ENCODE results near the gene IGFL2.
"Not testable (repeated sequence)": the region's sequence is repeated elsewhere in the genome, so short reads cannot be mapped to it uniquely, and the experiment has no call there.

Gene IGFL2

DNA sequence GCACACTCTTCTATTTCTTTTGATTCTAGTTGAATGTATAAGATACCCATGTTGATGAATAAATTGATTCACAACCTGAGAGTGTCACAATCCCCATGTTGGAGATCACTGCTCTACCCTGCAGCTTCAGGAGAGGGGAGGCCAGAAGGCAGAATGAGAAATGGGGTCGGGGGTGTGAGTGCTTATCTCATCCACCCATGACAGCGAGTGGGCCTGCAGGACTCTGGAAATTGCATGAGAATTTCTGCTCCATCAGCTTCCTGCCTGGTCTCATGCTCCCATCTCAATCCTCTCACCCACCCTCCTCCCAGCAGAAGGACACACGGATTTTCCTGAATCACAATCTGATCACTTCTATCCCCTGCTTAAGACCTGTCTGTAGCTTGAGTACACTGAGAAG is 58.6 kb downstream of the IGFL2 start:
- TF ChIP-seq, protein P1, sequence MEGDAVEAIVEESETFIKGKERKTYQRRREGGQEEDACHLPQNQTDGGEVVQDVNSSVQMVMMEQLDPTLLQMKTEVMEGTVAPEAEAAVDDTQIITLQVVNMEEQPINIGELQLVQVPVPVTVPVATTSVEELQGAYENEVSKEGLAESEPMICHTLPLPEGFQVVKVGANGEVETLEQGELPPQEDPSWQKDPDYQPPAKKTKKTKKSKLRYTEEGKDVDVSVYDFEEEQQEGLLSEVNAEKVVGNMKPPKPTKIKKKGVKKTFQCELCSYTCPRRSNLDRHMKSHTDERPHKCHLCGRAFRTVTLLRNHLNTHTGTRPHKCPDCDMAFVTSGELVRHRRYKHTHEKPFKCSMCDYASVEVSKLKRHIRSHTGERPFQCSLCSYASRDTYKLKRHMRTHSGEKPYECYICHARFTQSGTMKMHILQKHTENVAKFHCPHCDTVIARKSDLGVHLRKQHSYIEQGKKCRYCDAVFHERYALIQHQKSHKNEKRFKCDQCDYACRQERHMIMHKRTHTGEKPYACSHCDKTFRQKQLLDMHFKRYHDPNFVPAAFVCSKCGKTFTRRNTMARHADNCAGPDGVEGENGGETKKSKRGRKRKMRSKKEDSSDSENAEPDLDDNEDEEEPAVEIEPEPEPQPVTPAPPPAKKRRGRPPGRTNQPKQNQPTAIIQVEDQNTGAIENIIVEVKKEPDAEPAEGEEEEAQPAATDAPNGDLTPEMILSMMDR (IDR thresholded peaks at IDR 0.05; ENCODE audit: low read depth, low read length) = no peak
- no peak for DNase-seq (ENCODE audit: extremely low read depth, low read depth)

DNA sequence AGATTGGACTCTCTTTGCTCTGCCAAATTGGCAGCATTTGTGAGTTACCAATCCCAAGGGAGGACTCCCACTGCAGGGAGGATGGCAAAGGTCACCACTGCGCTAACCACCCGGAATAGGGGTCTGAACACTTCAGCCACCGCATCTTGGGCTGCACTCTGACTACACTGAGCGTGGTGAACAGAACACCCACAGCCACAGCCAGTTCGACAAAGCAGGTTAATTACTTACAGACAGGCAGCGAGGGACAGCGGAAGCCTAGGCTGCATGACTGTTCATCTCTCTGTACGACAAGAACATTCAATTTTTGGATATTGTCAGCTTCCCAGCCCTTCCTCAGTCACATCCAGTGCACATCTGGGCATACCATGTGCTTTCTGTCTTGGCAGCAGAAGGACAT is 59.8 kb downstream of the IGFL2 start:
- DNase-seq (ENCODE audit: extremely low read depth, low read depth) = not testable (repeated sequence)

DNA sequence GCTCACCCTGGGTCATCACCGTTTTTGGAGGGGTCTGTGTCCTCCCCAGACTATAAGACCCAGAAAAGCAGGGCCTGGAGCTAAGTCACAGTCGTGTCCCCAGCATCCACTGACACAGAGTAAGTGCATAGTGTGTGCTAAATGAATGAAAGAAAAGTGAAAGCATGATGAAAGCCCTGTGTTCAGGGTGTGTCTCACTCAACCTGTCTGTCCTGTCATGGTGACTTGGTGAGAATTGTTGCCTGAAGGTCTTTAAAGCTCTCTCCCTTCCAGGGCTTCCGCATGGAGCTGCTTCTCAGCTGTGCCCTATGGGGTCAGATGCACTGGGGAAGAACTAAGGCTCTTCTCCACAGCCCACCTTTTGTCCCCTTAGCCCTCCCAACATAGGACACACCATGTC is 61.0 kb downstream of the IGFL2 start:
- DNase-seq (ENCODE audit: extremely low read depth, low read depth) = no peak
- TF ChIP-seq, protein P1 (IDR thresholded peaks at IDR 0.05; ENCODE audit: low read depth, low read length) = no peak

DNA sequence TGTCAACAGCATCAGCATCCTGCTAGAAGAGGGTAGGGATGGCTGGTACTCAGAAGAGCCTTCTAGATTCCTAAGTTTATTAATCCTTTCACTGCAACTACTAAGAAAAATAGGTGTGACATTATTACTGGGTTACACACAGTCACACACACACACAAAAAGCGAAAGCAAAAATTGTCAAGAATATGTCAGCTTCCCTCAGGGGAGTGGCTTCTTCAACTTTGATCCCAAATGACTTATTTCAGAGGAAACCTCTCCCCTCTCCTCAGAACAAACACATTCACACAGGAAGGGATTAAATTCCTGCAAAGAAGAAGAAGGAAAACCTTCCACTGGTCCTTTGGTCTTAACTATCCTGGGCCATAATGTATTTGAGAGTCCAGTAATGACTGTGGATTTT is 61.4 kb downstream of the IGFL2 start:
- TF ChIP-seq, protein P1 (IDR thresholded peaks at IDR 0.05; ENCODE audit: low read depth, low read length) = no peak
- DNase-seq (ENCODE audit: extremely low read depth, low read depth) = no peak

DNA sequence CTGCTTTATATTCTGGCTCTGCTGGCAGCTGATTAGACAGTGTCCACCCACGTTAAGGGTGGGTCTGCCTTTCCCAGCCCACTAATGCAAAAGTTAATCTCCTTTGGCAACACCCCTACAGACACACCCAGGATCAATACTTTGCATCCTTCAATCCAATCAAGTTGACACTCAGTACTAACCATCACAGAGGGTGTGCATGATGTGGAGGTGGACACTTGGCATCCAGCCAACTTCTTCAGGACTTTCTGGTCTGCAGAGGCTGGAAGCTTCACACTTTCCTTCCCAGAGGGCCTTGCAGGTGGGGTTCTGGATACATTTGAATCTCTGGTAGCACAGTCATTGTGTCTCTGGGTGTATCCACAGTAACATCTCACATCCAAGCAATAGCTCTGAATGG is 62.6 kb downstream of the IGFL2 start:
- TF ChIP-seq, protein P1 (IDR thresholded peaks at IDR 0.05; ENCODE audit: low read depth, low read length) = no peak
- no peak for DNase-seq (ENCODE audit: extremely low read depth, low read depth)
